ENCODE results near the gene GCNA.
"Not testable (repeated sequence)": the region's sequence is repeated elsewhere in the genome, so short reads cannot be mapped to it uniquely, and the experiment has no call there.

GCNA gene

DNA sequence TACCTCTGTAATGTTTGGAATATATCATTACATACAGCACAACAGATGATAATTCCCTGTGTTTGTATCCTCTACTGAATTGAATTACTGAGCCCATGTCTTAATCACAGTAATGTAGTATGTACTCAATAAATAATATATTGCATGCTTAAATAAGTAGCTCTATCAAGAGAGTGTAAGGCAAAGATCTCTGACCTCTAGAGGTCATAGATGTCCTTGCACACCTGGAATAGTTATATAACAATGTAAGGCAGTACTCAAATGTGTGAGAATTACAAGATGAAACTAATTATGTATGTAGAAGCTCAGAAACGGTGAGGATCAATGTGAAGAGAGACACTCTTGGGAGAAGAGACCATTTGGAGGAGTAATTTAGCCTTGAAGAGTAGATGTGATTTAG is 14.3 kb upstream of the GCNA start:
- DNase-seq (ENCODE audit: low read depth) = no peak

DNA sequence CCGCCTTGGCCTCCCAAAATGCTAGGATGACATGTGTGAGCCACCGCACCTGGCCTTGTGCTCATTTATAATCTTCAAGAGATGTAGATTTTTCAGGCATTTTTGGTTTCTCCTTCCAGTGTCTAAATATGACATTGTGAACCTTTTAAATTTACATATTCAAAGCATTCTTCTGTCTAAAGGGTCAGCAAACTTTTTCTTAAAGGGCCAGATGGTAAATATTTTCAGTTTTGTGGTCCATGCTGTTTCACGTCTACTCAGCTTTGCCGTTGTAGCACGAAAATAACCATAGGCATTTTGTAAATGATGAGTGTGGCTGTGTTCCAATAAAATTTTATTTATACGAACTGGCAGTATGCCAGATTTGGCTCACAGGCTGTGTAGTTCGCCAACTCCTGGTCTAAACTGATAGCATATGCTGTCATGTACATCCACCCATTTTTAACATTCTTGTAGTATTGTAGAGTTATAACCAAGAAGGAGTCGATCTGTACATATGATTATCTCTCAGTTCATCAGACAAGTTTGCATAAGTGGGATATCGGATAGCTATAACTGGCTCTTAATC is 12.7 kb upstream of the GCNA start:
- DNase-seq (ENCODE audit: low read depth) = no peak

GRCh38 chrX:71571390-71571789 is 6.8 kb upstream of the GCNA start:
- DNase-seq (ENCODE audit: low read depth) = not testable (repeated sequence)

DNA sequence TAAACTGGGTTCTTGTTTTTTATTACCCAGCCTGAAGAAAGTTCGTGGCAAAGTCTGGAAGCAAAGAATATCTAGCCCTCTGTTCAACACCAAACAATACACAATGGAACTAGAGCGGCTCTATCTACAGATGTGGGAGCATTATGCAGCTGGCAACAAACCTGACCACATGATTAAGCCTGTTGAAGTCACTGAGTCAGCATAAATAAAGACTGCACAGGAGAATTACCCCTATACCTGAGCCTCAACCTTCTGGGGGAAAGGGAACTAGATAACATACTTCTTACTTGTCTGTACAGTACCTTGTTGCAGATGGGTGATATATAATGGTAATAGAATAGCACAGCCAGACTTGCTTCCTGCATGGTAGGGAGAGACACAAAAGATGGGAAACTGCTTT is 4.6 kb upstream of the GCNA start:
- DNase-seq (ENCODE audit: low read depth) = no peak

GRCh38 chrX:71577682-71578081 is 555 bp upstream of the GCNA start:
- no peak for DNase-seq (ENCODE audit: low read depth)

- DNase-seq (ENCODE audit: low read depth) = no peak
Measured at GRCh38 chrX:71579136-71579989, 1.1 kb downstream of the GCNA start.

- no peak for DNase-seq (ENCODE audit: low read depth)
Measured at GRCh38 chrX:71579990-71580380, 1.7 kb downstream of the GCNA start.

DNA sequence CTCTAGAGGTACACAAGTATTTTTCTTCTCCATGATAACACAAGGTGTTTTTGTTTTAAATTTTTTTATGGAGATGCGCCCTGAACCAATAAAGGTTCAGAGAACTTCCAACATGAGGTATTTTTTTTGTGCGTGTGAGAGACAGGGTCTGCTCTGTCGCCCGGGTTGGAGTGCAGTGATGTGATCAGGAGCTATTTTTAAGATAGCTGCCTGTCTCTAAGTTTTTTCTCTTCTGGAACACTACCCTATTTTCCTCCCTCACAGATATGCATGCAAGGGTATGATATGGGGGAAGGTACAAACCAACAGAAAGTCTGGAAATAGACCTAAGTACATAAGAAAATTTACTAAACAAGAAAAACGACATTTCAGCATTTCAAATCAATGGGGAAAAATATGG is 3.0 kb downstream of the GCNA start:
- no peak for DNase-seq (ENCODE audit: low read depth)

DNA sequence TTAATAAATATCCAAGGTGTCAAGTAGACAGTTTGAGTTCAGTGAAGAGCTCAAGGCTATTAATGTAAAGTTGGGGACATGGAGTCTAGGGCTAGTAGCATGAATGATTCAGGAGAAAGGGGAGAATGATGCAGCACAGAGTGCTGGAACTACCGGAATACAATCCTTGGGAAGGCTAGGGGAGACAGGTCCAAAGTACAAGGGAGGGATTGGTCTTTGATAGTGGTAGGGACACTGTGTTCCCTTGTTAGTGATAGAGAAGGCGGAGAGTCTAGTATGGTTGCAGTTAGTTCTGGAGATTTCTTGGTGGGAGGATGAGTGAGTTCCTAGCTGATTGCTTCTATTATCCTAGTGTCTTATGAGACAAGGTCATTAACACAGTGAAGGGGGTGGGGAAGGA is 8.7 kb downstream of the GCNA start:
- DNase-seq (ENCODE audit: low read depth) = no peak

DNA sequence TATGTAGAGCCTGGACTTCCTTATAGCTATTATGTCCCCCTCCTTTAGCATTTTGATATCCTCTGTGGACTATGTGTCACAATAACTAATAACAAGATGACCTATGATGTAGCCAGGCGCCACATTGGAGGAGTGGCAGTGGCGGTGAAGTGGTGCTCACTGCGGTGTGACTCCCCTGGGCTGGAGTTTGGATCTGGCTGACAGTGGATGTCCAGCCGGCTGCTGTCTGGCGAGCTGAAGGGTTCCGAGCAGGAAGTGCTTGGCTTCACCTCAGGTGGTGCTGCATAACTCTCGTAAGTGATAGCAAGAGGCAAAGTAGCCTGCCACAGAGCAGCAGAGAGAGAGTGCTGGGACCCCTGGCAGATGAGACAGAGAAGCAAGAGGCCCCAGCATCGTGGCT is 15.0 kb downstream of the GCNA start:
- not testable (repeated sequence) for DNase-seq (ENCODE audit: low read depth)

DNA sequence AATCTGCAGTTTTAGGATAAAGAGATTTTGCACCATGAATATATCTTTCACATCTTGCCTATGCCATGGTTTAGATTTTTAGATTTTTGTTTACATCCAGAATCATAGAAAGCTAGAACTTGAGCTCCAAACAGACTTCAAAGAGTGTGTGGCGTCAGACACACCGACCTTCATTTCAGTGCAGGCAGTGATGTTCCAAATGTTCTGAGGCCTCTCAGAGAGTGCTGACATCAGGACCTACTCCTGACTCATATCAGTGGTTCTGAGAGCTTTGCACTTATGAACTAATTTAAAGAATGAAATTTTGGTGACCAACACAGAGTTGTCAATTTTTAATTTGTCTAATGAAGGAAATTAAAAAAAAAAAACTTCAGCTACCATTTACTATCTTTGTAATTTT is 21.7 kb downstream of the GCNA start:
- DNase-seq (ENCODE audit: low read depth) = no peak

DNA sequence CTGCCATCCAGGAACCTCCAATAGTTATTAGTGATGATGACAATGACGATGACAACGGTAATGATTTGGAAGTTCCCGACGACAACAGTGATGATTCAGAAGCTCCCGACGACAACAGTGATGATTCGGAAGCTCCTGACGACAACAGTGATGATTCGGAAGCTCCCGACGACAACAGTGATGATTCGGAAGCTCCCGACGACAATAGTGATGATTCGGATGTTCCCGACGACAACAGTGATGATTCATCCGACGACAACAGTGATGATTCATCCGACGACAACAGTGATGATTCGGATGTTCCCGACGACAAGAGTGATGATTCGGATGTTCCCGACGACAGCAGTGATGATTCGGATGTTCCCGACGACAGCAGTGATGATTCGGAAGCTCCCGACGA is 25.4 kb downstream of the GCNA start:
- DNase-seq (ENCODE audit: low read depth) = no peak

DNA sequence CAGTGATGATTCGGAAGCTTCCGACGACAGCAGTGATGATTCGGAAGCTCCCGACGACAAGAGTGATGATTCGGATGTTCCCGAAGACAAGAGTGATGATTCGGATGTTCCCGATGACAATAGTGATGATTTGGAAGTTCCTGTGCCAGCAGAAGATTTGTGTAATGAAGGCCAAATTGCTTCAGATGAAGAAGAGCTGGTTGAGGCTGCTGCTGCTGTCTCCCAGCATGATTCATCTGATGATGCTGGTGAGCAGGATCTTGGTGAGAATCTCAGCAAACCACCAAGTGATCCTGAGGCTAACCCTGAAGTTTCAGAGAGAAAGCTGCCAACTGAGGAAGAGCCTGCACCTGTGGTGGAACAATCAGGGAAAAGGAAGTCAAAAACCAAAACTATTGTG is 25.9 kb downstream of the GCNA start:
- no peak for DNase-seq (ENCODE audit: low read depth)

GRCh38 chrX:71604796-71605568 is 26.7 kb downstream of the GCNA start:
- no peak for DNase-seq (ENCODE audit: low read depth)

GRCh38 chrX:71606536-71607216 is 28.4 kb downstream of the GCNA start:
- DNase-seq (ENCODE audit: low read depth) = no peak

- DNase-seq (ENCODE audit: low read depth) = no peak
Measured at GRCh38 chrX:71607488-71607887, 29.3 kb downstream of the GCNA start.

GRCh38 chrX:71609095-71609750 is 31.0 kb downstream of the GCNA start:
- DNase-seq (ENCODE audit: low read depth) = no peak

DNA sequence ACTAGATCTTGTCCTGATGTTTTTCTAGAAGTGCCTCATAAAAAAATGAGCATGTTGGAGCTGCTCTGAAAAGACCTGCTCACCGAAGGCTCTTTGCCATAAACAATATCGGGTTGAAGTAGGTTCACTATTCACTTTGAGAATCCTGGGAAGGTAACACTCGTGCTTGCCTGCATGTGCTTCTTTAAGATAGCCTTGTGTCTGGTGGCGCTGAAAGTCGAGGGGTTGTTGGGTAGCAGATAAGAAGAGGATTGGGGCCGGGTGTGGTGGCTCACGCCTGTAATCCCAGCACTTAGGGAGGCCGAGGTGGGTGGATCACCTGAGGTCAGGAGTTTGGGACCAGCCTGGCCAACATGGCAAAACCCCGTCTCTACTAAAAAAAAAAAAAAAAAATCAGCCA is 33.5 kb downstream of the GCNA start:
- not testable (repeated sequence) for DNase-seq (ENCODE audit: low read depth)

GRCh38 chrX:71612256-71612655 is 34.0 kb downstream of the GCNA start:
- no peak for DNase-seq (ENCODE audit: low read depth)

DNA sequence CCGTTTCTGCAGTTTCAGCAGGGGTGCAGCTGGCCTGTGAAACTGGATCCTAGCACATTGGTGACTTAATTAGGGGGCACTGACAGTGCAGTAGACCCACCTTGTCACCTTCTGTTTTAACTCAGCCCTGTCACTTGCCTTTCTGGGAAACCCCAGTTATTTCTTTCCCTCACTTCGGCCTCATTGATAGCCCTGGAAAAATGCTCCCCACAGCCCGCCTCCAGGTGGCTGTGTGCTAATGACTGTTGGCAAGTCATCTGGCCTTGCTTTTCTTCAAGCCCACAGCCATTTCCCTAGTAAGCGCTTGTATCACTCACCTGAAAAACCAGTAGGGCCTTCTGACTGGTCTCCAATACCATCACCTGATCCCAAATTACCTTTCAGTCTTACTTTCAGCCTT is 36.8 kb downstream of the GCNA start:
- DNase-seq (ENCODE audit: low read depth) = no peak

- no peak for DNase-seq (ENCODE audit: low read depth)
Measured at GRCh38 chrX:71615954-71616353, 37.7 kb downstream of the GCNA start.
